NCI-H1694 (cell line): ENCODE results near the gene ZC3H6.
A peak's percentile ranks its signal among the peaks of the same experiment; 100 is the strongest.
"Not testable (repeated sequence)": the region's sequence is repeated elsewhere in the genome, so short reads cannot be mapped to it uniquely, and the experiment has no call there.

Experiments
- DNase-seq: peaks from one replicate; lab custom pipeline; 2025; lab: John Stamatoyannopoulos, UW

ZC3H6 gene

DNA sequence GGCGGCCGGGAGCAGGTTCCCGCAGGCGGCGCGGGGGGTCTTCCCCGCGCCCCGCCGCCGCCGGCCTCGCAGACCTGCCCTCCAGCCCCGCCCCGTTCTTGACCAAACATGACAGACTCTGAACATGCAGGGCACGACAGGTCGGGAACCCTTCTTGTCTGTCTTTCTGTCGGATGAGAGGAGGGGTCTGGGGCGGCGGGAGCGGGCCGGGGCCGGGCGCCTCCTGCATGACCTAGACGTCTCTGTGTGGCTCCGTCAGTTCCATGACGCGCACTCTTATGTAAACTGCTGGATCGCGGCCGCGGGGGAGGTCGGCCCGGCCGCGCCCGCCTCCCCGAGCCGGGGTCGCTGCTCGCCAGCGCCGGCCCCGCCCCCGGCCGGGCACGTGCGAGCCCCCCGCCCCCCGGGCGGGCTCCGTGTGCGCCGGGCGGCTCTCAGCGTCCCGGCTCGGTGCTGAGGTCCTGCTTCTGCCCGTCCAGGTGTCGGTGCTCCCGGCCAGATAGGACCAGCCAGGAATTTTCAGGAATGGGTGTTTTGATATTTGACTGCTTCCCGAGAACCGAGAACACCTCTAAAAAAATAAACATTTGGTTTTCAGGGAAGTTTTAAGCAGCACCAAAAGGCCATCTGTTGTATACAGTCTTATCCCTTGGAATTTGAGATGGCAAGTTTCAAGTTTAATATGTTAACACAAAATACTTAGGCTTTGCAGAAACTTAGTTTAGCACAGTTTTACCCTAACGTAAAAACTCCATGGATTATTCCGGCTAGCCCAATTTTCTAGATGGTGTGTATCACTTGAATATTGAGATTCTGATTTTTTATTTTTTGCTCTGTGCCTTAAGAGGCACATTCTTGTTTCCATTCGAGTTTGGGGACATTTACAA, 733 bp downstream of the ZC3H6 start:
- DNase-seq, result peak; percentile 75

DNA sequence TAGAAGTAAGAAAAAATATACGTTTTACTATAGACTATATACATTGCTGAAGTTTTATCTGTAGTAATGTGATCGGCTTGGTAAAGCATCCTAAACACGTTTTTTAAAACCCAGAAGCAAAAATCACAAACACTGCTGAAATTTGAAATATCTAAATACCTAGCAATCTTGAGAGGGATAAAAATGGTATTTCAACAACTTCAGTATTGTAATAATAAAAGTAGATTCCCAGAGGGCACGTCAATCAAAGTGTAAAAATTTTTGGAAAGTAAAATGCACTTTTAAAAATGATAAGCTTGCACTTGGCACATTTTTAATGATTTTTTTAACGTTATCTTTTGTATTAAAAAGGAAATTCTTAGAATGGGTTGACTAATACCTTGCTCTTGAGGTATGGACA, 1.6 kb downstream of the ZC3H6 start:
- DNase-seq, result no peak

DNA sequence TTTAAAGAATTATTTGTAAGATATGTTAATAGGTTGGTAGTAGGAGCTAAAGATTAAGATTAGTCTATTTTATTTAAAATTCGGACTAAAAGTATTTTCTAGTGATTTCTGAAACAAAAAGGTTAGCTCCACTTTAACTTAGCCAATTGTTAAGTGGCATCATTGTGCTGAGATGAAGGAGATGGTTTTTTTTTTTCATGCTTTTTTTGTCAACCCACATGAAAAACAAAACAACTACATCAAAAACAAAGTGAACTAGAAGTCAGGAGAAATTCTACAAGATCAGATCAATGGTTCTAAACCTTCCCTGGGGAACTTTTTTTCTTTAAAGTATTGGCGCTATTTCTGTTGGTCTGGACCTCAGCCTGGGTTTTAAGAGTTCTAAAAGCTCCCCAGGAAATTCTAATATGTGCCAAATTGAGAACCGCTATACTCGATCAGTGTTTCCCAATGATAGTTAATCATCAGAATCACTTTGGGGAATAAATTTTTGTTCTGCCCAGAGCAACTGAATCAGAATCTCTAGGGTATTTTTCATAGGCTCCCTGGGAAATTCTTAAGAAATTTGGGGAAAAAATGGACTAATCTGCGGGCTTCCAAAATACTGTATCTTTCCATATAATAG, 2.3 kb downstream of the ZC3H6 start:
- DNase-seq, result no peak

DNA sequence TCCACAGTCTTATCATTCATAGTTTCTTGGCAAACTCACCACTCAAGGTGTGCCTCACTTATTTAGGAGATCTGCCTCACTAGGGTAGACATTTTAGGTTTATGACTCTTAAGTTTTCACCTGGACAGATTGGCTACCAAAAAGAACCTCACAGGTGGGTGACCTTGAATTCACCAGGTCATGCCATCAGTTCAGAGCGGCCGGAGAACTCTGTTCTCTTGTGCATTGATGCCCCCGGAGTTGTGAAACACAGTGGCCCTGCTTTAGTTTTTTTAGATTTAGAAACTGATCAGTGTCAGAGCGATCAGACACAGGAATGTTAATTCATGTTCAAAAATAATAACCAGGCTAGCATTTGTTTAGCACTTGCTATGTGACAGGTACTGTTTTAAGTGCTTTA, 6.7 kb downstream of the ZC3H6 start:
- DNase-seq, result not testable (repeated sequence)

- DNase-seq, result not testable (repeated sequence)
Observed at GRCh38 chr2:112283535-112283934, 8.1 kb downstream of the ZC3H6 start.

GRCh38 chr2:112290088-112290487, 14.7 kb downstream of the ZC3H6 start:
- no peak for DNase-seq

DNA sequence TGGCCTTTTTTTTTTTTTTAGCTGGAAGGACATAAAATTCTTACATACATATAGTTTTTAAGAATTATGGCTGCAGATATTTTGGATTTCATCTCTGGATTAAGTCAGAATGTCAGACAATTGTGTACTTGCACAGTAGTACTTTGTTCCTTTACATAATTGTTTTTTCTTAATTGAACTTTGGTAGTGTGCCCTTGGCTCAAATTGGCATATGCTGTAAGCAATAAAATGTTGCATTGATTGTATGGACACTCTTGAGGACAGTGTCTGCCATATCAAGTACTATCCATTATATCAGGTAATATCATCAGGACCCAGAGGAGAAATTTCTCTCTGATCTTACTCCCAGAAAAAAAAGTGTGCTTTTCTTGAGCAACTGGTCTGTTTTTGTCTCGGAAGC, 15.3 kb downstream of the ZC3H6 start:
- DNase-seq, result no peak

- DNase-seq, result no peak
Observed at GRCh38 chr2:112293636-112294401, 18.4 kb downstream of the ZC3H6 start.

- DNase-seq, result no peak
Observed at GRCh38 chr2:112295407-112296078, 20.1 kb downstream of the ZC3H6 start.

DNA sequence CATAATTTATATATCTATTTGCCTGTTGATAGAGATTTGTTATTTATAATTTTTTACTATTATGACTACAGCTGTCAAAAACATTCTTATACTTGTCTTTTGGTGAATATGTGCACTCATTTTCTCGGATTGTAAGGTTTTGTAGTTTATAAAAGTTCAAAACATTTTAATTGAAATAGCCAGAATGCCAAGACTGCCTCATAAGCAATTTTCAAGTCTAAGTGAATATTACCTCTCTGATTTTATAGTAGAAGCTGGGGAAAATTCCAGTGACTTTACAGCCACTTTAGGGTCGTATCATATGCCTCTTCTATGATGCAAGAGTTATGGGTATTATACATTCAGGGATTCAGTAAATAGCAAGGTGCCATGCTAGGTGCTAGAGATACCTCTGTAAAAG, 21.0 kb downstream of the ZC3H6 start:
- no peak for DNase-seq

DNA sequence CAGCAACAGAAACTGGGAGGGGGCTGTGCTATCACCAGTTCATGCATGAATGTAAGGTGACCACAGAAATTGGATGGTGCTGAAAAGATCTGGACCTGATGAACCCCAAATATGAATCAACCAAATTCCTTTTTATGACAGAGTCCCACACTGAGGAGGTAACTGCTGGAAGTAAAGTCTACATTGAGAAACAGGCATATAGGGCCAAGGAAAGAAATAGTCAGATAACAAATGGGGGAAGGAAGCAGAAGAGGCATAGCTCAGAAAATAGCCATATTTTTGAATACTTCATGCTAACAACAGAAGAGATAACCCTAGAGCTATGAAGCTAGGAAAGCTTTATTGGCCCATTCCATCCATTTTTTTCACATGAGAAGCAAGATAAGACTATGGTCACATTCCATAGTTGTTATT, 25.8 kb downstream of the ZC3H6 start:
- no peak for DNase-seq

- no peak for DNase-seq
Observed at GRCh38 chr2:112301973-112302372, 26.6 kb downstream of the ZC3H6 start.

GRCh38 chr2:112304298-112304941, 29.0 kb downstream of the ZC3H6 start:
- no peak for DNase-seq

- DNase-seq, result no peak
Observed at GRCh38 chr2:112305132-112305531, 29.7 kb downstream of the ZC3H6 start.

DNA sequence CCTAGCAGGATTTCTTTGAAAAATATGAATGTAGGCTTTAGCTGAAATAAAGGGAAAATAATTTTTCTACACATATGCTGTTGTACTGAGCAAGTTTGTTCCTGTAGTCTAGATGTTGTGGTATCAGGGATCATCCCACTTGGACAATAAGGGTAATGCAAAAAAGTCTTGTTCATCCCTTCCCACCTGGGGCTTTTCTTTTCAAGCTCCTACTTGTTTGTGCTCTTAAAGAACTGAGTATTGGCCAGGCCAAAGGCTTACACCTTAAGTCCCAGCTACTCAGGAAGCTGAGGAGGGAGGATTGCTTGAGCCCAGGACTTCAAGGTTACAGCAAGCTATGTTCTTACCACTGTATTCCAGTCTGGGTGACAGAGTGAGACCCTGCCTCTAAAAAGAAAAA, 35.5 kb downstream of the ZC3H6 start:
- DNase-seq, result no peak

DNA sequence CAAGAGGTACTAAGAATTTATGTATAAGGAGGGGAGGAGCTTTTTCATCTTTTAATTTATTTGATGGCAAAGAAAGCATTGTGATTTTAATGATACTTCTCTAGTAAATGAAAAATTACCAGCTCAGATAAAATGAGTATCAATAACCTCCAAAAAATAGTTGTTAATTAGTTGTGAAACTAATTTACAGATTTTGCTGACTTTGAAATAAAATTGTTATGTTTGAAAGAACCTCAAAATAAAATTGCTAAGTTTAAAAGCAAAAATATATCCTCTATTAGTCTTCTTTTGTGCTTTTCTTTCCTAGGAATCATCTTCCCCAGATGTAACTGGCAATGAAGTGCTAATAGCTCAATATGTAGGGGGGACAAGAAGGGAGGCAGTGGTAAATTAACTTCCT, 36.5 kb downstream of the ZC3H6 start:
- DNase-seq, result no peak

- DNase-seq, result no peak
Observed at GRCh38 chr2:112312821-112313220, 37.4 kb downstream of the ZC3H6 start.

DNA sequence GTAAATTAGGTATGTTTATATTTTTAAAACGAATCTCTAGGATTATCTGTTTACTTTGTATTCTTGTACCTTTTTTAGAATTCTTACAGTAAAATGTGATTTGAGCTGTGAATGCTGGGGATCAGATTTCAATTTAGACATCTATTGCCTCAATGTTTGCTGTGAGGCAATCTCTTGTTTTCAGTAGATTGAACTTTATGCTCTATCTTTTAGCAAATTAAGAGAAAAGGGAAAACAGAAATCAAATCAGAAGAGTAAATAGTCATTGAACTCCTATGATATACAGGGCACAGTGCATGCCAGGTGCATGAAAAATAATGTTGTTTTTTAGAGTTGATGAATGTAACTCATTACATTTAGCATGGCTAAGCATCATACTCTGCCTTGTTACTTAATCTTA, 39.5 kb downstream of the ZC3H6 start:
- no peak for DNase-seq

GRCh38 chr2:112317303-112318158, 42.1 kb downstream of the ZC3H6 start:
- no peak for DNase-seq

- DNase-seq, result no peak
Observed at GRCh38 chr2:112318515-112318914, 43.1 kb downstream of the ZC3H6 start.
